ENCODE results near the gene GSPT1.
"Not testable (repeated sequence)": the region's sequence is repeated elsewhere in the genome, so short reads cannot be mapped to it uniquely, and the experiment has no call there.

The GSPT1 gene

GRCh38 chr16:11851294-11852091, 64.3 kb downstream of the GSPT1 start, which contains the start of gene RSL1D1:
Gene RSL1D1, minus strand, starts transcription at chr16:11851542. Its CDS starts 30 bp downstream, at chr16:11851512.
- DNase-seq, result peak; percentile 89

GRCh38 chr16:11848842-11849241, 66.9 kb downstream of the GSPT1 start:
- no peak for DNase-seq

GRCh38 chr16:11844499-11844898, 71.3 kb downstream of the GSPT1 start:
- DNase-seq, result no peak

- no peak for DNase-seq
These were observed 71.9 kb downstream of the GSPT1 start for GRCh38 chr16:11843861-11844260.

- no peak for DNase-seq
These were observed 72.5 kb downstream of the GSPT1 start for GRCh38 chr16:11843206-11843605.

DNA sequence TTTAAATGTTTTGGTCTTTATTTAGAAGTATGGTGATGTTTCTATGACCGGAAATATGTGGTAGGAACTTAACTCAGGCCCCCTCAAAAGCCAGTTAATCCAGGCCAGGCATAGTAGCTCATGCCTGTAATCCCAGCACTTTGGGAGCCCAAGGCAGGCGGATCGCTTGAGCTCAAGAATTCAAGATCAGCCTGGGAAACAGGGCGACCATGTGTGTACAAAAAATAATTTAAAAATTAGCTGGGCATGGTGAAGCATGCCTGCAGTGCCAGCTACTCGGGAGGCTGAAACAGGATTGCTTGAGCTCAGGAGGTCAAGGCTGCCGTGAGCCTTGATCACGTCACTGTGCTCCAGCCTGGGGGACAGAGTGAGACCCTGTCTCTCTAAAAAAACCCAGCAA, 74.7 kb downstream of the GSPT1 start:
- no peak for DNase-seq

DNA sequence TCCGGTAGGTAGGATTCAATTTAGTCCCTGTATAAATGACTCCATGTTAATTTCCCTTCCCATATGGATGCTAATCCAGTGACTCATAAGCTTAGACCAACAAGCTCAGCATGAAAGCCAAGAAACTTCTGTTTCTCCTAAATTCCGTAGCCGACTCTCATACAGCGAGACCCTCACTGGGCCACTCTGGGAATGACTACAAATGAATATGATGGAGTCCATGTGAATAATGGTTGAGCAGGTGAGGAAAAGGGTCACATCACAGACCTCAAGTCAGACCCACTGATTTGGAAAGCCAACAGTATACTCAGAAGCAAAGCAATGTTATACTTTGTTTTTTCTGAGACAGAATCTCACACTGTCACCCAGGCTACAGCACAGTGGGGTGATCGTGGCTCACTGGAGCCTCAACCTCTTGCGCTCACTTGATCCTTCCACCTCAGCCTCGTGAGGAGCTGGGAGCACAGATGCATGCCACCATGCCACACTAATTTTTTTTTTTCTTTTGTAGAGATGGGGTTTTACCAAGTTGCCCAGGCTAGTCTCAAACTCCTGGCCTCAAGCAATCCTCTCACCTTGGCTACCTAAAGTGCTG, 79.0 kb downstream of the GSPT1 start:
- no peak for DNase-seq

DNA sequence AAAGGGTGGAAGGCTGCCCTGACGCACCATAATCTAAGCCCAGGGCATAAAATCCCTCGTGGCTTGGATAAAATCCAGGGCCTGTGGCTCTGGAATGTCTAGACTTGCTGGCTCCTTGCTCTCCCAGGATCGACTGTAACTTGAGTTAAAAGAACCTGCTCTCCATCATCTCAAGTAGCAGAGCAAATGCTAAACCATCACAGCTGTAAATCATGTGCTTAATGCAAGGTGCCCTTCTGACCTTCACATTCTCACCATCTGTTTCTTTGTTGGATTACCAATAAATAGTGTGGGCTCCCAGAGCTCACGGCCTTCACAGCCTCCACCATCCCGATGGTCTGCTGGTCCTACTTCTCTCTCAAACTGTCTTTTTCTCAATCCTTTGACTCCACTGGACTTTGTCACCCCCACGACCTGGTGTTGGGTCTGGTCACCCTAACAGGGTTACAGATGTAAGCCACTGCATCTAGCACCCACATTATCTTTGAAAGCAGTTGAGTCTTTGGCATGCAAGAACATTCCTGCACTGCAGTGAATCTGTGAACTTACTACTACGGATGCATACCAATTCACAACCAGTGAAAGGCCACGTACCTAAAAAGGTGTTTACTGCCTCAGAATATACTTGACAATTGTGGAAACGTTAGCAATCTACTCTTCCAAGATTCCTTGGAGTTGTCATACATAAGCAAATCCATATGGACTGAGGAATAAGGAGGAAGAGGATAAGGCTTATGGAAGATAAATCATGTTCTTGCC, 79.7 kb downstream of the GSPT1 start:
- DNase-seq, result no peak

DNA sequence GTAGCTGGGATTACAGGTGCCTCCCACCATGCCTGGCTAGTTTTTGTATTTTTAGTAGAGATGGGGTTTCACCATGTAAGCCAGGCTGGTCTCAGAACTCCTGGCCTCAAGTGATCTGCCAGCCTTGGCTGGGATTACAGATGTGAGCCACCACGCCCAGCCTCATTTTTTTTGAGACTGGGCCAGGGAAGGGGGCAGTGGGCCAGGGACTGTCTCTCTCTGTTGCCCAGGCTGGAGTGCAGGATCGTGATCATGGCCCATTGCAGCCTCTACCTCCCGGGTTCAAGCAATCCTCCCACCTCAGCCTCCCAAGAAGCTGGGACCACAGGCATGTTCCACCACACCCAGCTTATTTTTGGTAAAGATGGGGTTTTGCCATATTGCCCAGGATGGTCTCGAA, 80.4 kb downstream of the GSPT1 start:
- no peak for DNase-seq

DNA sequence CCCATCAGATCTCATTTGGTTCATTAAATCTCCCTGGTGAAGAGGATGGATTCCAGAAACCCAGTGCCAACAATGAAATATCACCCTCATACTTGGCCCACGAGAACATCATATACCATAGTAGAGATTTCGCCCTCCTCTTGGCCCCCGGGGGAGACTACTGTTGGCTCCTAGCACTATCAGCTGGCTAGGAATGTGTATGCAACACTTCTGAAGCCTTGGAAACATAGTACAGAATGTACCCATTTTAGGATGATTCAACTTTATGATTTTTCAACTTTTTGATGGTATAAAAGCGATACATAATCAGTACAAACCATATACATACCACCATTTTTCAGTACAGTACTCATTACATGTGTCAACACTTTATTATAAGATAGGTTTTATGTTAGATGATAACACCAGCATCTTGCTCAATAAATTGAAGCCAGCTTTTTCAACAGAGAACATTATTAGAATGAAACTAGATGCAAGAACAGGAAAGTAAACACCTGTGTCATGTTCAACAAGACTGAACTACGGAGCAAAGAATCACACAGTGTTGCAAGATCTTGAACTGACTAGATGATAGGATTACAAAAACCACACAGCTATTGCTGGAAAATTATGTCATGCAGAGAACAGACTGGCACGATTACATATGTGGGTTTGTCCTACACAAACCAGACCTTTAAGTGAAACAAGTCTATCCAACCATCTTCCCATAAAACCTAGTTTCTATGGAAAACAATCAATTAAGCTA, 81.6 kb downstream of the GSPT1 start:
- no peak for DNase-seq

DNA sequence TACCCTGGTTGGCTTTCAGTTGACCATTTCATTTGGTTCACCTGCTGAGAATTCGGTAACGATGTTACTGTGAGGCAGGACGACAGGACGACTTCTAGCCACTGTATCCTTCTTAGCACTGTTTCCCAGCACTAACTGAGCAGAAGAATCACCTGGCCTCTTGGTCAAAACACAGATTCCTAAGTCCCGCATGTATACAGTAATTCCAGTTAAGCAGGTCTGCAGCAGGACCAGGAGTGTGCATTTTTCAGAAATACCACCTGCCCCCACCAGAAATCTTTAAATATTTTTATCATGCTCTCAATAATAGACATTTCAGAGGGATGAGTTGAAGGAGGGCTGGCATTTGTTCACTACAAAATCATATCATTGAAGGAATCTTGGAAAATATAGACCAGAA, 87.1 kb downstream of the GSPT1 start:
- DNase-seq, result no peak

DNA sequence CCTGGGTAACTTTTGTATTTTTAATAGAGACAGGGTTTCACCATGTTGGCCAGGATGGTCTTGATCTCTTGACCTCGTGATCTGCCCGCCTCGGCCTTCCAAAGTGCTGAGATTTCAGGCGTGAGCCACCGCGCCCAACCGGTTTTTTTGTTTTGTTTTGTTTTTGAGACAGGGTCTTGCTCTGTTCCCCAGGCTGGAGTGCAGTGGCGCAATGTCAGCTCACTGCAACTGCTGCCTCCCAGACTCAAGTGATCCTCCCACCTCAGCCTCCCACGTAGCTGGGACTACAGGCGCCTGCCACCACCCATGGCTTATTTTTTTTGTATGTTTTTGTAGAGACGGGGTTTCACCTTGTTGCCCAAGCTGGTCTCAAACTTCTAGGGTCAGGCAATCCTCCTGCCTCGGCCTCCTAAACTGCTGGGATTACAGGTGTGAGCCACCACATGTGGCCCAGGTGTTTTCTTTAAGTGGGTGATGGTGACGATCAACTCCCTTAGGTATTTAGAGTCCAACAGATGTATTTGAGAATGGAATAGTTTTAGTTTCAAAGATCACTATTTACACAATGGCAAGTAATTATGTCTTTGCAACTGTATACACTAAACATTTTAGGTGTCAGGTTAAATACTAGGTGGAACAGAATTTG, 90.1 kb downstream of the GSPT1 start:
- DNase-seq, result not testable (repeated sequence)

GRCh38 chr16:11824362-11824761, 91.4 kb downstream of the GSPT1 start:
- no peak for DNase-seq

DNA sequence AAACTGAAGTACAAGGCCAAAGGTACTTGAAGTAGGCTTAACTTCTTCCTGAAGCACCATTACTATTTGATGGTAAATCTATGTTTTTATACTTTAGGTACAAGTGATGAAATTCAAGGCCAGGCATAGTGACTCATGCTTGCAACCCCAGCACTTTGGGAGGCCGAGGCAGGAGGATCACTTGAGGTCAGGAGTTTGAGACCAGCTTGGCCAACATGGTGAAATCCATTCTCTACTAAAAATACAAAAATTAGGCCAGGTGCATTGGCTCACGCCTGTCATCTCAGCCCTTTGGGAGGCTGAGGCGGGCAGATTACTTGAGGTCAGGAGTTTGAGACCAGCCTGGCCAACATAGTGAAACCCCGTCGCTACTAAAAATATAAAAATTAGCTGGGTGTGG, 92.1 kb downstream of the GSPT1 start:
- DNase-seq, result not testable (repeated sequence)

GRCh38 chr16:11819798-11820197, 96.0 kb downstream of the GSPT1 start:
- DNase-seq, result no peak

GRCh38 chr16:11818970-11819369, 96.8 kb downstream of the GSPT1 start:
- DNase-seq, result not testable (repeated sequence)
